ENCODE results near the gene DTNB.

DNA sequence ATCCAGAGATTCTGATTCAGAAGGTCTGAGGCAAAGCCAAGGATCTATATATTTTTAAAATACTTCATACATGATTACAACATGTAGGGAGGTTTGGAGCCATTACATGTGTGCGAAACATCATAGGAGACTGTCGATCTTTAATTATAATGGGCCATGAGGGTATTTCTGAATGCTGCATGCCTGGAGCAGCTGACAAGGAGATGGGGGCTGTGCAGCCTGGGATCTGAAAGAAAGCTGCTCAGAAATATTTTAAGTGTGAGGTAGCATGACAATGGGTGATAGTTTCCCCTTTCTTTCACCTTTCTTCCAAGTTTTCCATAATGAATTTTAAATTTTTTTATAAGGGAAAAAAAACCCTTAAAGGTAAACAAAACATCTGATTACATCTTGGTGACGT, 229.6 kb downstream of the DTNB start:
- TF ChIP-seq POLR2A (IDR thresholded peaks at IDR 0.05; ENCODE audit: low read depth, low read length) (no peak), POLR2AphosphoS5 (IDR thresholded peaks at IDR 0.05; ENCODE audit: low read depth, low read length) (no peak), PAX5 (IDR thresholded peaks at IDR 0.05; ENCODE audit: insufficient read depth, low read length, severe bottlenecking) (no peak), TAF1 (IDR thresholded peaks at IDR 0.05; ENCODE audit: low read depth, low read length) (no peak), POU2F2 (IDR thresholded peaks at IDR 0.05; ENCODE audit: low read depth, low read length) (no peak), SPI1 (IDR thresholded peaks at IDR 0.05; ENCODE audit: low read depth, low read length) (no peak)

Data from GM12891 (cell line).